Measurements from ENCODE around the gene PCDHA1. TPM values are rescaled to one million over a fixed set of nuclear protein-coding genes. Genes with fewer than 3 reads are reported as not detected.
"Not testable (repeated sequence)": the region's sequence is repeated elsewhere in the genome, so short reads cannot be mapped to it uniquely, and the experiment has no call there.

Gene PCDHA1
- total RNA-seq, 4 donors from 2014 or later: 0.41 TPM; not detected in 3

DNA sequence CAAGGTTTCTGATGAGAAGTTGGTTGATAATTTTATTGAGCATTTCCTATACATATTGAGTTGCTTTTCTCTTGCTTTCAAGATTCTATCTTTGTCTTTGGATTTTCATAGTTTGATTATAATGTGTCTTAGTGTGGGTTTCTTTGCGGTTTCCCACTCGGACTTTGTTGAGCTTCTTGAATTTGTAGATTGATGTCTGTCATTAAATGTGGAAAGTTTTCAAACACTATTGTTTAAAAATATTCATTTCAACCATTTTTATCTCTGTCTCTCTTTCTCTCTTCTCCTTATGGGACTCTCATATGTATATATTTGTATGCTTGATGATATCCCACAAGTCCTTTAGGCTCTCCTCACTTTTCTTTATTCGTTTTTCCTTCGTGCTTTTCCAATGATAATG, 18.5 kb upstream of the PCDHA1 start:
- no peak overlapping the region for H3K4me3 ChIP-seq
- H3K9me3 ChIP-seq: peaks cover 0 to 45% of the 10 kb centered on the region in 2 donors
- TF ChIP-seq POLR2A (IDR thresholded peaks at IDR 0.05): no peak
- no peak for TF ChIP-seq CTCF (IDR thresholded peaks at IDR 0.05)
- no peak overlapping the region for H3K27ac ChIP-seq
- intact Hi-C loops (cut with DNase I; ENCODE audit: low total_unique reads): no loop called here
- DNase-seq: no peak
- H3K4me1 ChIP-seq: no peaks in the 10 kb centered on the region
- no peaks in the 10 kb centered on the region for H3K36me3 ChIP-seq
- no peaks in the 10 kb centered on the region for H3K27me3 ChIP-seq

- Histone ChIP-seq H3K4me1 (no peaks in the 10 kb centered on the region), H3K36me3 (no peaks in the 10 kb centered on the region), H3K4me3 (no peak overlapping the region), H3K27ac (no peak overlapping the region), H3K9me3 (peaks cover 0 to 4% of the 10 kb centered on the region in 2 donors), H3K27me3 (no peaks in the 10 kb centered on the region)
- intact Hi-C loops (cut with DNase I; ENCODE audit: low total_unique reads): no loop called here
- DNase-seq: no peak
- TF ChIP-seq CTCF (IDR thresholded peaks at IDR 0.05) (no peak), POLR2A (IDR thresholded peaks at IDR 0.05) (no peak)
These were observed 5.4 kb upstream of the PCDHA1 start for GRCh38 chr5:140780512-140780911.

DNA sequence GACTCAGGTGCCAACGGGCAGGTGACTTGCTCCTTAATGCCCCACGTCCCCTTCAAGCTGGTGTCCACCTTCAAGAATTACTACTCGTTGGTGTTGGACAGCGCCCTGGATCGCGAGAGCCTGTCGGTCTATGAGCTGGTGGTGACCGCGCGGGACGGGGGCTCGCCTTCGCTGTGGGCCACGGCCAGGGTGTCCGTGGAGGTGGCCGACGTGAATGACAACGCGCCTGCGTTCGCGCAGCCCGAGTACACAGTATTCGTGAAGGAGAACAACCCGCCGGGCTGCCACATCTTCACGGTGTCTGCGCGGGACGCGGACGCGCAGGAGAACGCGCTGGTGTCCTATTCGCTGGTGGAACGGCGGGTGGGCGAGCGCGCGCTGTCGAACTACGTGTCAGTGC, 1.5 kb downstream of the PCDHA1 start:
- DNase-seq; intact Hi-C loops (cut with DNase I; ENCODE audit: low total_unique reads); H3K27me3 ChIP-seq; H3K27ac ChIP-seq; H3K4me1 ChIP-seq; H3K4me3 ChIP-seq; H3K36me3 ChIP-seq: not testable (repeated sequence)
- H3K9me3 ChIP-seq: peaks cover 0 to 28% of the 10 kb centered on the region in 2 donors

DNA sequence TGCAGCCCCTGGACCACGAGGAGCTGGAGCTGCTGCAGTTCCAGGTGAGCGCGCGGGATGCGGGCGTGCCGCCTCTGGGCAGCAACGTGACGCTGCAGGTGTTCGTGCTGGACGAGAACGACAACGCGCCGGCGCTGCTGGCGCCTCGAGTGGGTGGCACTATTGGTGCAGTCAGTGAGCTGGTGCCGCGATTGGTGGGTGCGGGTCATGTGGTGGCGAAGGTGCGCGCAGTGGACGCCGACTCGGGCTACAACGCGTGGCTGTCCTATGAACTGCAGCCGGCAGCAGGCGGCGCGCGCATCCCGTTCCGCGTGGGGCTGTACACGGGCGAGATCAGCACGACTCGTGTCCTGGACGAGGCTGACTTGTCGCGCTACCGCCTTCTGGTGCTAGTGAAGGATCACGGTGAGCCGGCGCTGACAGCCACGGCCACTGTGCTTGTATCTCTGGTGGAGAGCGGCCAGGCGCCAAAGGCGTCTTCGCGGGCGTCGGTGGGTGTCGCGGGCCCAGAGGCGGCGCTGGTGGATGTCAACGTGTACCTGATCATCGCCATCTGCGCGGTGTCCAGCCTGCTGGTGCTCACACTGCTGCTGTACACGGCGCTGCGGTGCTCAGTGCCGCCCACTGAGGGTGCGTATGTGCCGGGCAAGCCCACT, 2.0 kb downstream of the PCDHA1 start:
- intact Hi-C loops (cut with DNase I; ENCODE audit: low total_unique reads); H3K36me3 ChIP-seq; H3K27me3 ChIP-seq; H3K27ac ChIP-seq; H3K4me3 ChIP-seq; DNase-seq; H3K4me1 ChIP-seq: not testable (repeated sequence)
- H3K9me3 ChIP-seq: peaks cover 0 to 25% of the 10 kb centered on the region in 2 donors

DNA sequence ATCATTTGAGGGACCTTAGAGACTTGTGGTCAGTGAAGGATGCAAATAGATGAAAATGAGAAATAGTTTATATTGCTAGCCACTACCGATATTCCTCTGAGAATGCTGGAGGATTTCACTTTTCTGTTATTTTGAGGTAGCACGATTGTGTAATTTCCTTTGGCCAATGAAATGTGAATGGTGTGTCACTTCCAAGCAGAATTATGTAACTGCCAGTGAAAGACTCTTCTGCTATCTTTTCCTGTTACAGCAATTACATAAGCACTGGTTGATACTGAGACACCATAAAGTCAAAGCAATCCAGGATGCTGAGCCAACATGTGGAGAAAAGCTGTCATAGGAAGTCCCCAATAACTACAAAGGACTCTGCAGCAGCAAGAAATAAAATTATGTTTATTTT, 5.1 kb downstream of the PCDHA1 start:
- no peak overlapping the region for H3K4me3 ChIP-seq
- DNase-seq: no peak
- no peak for TF ChIP-seq CTCF (IDR thresholded peaks at IDR 0.05)
- TF ChIP-seq POLR2A (IDR thresholded peaks at IDR 0.05): no peak
- intact Hi-C loops (cut with DNase I; ENCODE audit: low total_unique reads): no loop called here
- H3K9me3 ChIP-seq: peaks cover 0 to 23% of the 10 kb centered on the region in 2 donors
- no peak overlapping the region for H3K27ac ChIP-seq
- no peaks in the 10 kb centered on the region for H3K4me1 ChIP-seq
- H3K36me3 ChIP-seq: no peaks in the 10 kb centered on the region
- H3K27me3 ChIP-seq: no peaks in the 10 kb centered on the region

- Histone ChIP-seq H3K4me3 (peak within 1 kb of the TSS in 1 of 2 donors; percentile 23), H3K36me3 (no peaks in the 10 kb centered on the region), H3K27ac (peak within 1 kb of the TSS in 1 of 2 donors; percentile 29), H3K27me3 (no peaks in the 10 kb centered on the region), H3K4me1 (no peaks in the 10 kb centered on the region), H3K9me3 (peaks cover 0 to 7% of the 10 kb centered on the region in 2 donors)
- intact Hi-C loops (cut with DNase I; ENCODE audit: low total_unique reads): no loop called here
- TF ChIP-seq CTCF (IDR thresholded peaks at IDR 0.05) (peak in 3 of 4 experiments; percentile 16 to 32 (median 21)), POLR2A (IDR thresholded peaks at IDR 0.05) (no peak)
- DNase-seq: no peak
These were observed 8.8 kb downstream of the PCDHA1 start, which contains the start of gene PCDHA2 for GRCh38 chr5:140794595-140795258. PCDHA2 (plus strand) TSS chr5:140794852.

Measured in uterus (tissue), 4 donors.